Measurements from ENCODE around the gene LHX5. TPM values are rescaled to one million over a fixed set of nuclear protein-coding genes. Genes with fewer than 3 reads are reported as not detected.

Gene LHX5
- total and polyA plus RNA-seq, 10 donors = not detected

DNA sequence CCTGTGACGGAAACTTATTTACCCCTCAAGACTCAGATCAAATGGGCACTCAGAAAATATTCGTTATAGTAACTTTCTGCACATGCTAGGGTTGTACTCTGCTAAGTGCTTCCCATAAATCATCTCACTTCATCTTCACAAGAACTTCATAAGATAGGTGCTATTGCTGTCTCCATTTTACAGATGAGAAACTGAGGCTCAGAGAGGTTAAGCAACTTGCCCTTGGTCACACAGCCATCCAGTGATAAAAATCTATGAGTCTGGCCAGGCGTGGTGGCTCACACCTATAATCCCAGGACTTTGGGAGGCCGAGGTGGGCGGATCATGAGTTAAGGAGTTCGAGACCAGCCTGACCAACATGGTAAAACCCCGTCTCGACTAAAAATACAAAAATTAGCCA is 33.2 kb upstream of the LHX5 start:
- TF ChIP-seq POLR2A (IDR thresholded peaks at IDR 0.05) (no peak), POLR2AphosphoS5 (IDR thresholded peaks at IDR 0.05) (no peak)
- TF ChIP-seq, protein P1, sequence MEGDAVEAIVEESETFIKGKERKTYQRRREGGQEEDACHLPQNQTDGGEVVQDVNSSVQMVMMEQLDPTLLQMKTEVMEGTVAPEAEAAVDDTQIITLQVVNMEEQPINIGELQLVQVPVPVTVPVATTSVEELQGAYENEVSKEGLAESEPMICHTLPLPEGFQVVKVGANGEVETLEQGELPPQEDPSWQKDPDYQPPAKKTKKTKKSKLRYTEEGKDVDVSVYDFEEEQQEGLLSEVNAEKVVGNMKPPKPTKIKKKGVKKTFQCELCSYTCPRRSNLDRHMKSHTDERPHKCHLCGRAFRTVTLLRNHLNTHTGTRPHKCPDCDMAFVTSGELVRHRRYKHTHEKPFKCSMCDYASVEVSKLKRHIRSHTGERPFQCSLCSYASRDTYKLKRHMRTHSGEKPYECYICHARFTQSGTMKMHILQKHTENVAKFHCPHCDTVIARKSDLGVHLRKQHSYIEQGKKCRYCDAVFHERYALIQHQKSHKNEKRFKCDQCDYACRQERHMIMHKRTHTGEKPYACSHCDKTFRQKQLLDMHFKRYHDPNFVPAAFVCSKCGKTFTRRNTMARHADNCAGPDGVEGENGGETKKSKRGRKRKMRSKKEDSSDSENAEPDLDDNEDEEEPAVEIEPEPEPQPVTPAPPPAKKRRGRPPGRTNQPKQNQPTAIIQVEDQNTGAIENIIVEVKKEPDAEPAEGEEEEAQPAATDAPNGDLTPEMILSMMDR (IDR thresholded peaks at IDR 0.05 in 8 of 11, conservative IDR thresholded peaks at IDR 0.05 in 3 of 11) = no peak
- Histone ChIP-seq H3K36me3 (no peaks in the 10 kb centered on the region), H3K27me3 (replicated peaks in 1 of 7) (peaks cover 3 to 88% (median 20%) of the 10 kb centered on the region in 7 donors), H3K27ac (no peak overlapping the region), H3K4me1 (no peaks in the 10 kb centered on the region), H3K9me3 (peaks cover 0 to 11% (median 0%) of the 10 kb centered on the region in 8 donors), H3K4me3 (no peak overlapping the region)
- DNase-seq = no peak
- WGBS, 5 donors = 80 to 86% (median 82%) methylated on average over 8 of the region's 8 CpGs
- intact Hi-C loops (cut with DNase I; ENCODE audit: low total_unique reads) = no loop called here

DNA sequence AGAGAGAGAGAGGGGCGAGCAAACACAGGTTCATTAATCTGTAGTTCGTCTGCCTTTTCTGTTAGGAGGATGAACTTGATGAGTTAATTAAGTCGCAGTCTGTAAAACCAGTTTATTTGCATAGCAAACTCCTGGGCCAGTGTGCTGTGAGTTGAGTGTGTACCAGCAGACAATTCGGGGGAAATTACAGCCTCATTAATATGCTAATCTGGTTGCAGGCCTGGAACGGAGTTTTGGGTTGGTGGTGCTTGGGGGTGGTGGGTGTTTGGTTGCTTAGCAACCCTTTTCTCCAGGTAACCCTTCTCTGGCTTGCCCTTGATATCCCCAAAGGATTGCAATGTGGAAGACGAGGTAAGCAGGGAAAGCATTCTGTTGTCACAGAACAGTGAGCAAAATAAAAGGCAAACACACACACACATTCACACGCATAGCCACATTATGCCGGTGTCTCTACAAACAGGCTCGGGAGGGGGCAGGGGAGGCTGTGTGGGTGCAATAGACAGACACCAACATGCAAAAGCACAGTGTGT is 29.2 kb upstream of the LHX5 start:
- WGBS, 5 donors = 16 to 27% (median 26%) methylated on average over 9 of the region's 9 CpGs

DNA sequence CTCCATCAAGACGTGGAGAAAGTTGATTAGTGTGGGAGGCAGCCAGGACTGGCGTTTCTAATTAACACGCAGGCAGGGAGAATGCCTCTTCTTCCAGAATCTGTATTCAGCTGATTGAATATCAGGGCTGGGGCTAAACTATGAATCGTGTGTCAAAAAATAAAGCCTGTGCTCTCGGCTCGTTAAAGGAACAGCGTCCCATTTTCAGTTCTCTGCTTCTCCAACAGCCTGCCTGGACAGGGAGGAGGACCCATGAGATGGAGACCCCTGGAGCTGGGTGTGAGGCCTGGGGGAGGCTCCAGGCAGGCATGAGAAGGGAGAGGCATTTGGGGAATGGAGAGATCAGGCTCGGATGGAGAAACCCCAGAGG is 28.6 kb upstream of the LHX5 start:
- Histone ChIP-seq H3K4me3 (no peak overlapping the region), H3K27me3 (replicated peaks in 1 of 7) (peaks cover 6 to 79% (median 25%) of the 10 kb centered on the region in 7 donors), H3K36me3 (no peaks in the 10 kb centered on the region), H3K9me3 (peaks cover 0 to 6% (median 0%) of the 10 kb centered on the region in 8 donors), H3K4me1 (no peaks in the 10 kb centered on the region), H3K27ac (no peak overlapping the region)
- TF ChIP-seq, protein P1 (IDR thresholded peaks at IDR 0.05 in 8 of 11, conservative IDR thresholded peaks at IDR 0.05 in 3 of 11) = no peak
- DNase-seq = no peak
- 27 to 39% (median 34%) methylated on average over 8 of the region's 8 CpGs for WGBS, 5 donors
- intact Hi-C loops (cut with DNase I; ENCODE audit: low total_unique reads) = no loop called here

More for the DNA sequence above, 29.2 kb upstream of the LHX5 start:
- no peak for TF ChIP-seq POLR2A (IDR thresholded peaks at IDR 0.05)
- TF ChIP-seq, protein P1 (IDR thresholded peaks at IDR 0.05 in 8 of 11, conservative IDR thresholded peaks at IDR 0.05 in 3 of 11) = no peak
- TF ChIP-seq POLR2AphosphoS5 (IDR thresholded peaks at IDR 0.05) = no peak
- H3K4me3 ChIP-seq = no peak overlapping the region
- H3K27ac ChIP-seq = no peak overlapping the region
- no peak for DNase-seq
- H3K36me3 ChIP-seq = no peaks in the 10 kb centered on the region
- H3K27me3 ChIP-seq (replicated peaks in 1 of 7) = peaks cover 6 to 84% (median 25%) of the 10 kb centered on the region in 7 donors
- intact Hi-C loops (cut with DNase I; ENCODE audit: low total_unique reads) = no loop called here
- no peaks in the 10 kb centered on the region for H3K4me1 ChIP-seq
- peaks cover 0 to 6% (median 0%) of the 10 kb centered on the region in 8 donors for H3K9me3 ChIP-seq

DNA sequence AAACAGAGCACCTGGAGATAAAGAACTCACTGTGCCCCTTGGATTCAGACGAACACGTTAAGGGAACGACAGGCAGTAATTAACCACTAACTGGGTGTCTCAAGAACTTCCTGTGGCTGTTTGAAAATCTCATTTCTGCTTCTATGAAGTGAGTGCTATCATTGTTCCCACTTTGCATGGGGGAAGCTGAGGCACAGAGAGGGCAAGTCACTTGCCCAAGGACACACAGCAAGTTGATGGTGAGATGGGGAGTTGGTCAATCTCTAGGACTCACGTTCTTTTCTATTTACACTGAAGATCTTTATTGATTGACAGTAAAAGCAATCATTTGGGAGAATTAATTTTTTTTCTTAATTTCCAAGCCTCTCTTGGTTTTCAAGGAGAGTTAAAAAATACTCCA is 26.8 kb upstream of the LHX5 start:
- no peak overlapping the region for H3K4me3 ChIP-seq

More for the DNA sequence above, 26.8 kb upstream of the LHX5 start:
- WGBS, 5 donors = 35 to 57% (median 43%) methylated on average over 4 of the region's 4 CpGs
- H3K36me3 ChIP-seq = no peaks in the 10 kb centered on the region
- H3K27me3 ChIP-seq (replicated peaks in 1 of 7) = peaks cover 6 to 85% (median 25%) of the 10 kb centered on the region in 7 donors
- H3K4me1 ChIP-seq = no peaks in the 10 kb centered on the region
- no peaks in the 10 kb centered on the region for H3K9me3 ChIP-seq
- intact Hi-C loops (cut with DNase I; ENCODE audit: low total_unique reads) = no loop called here
- no peak for TF ChIP-seq POLR2AphosphoS5 (IDR thresholded peaks at IDR 0.05)
- no peak for TF ChIP-seq POLR2A (IDR thresholded peaks at IDR 0.05)
- TF ChIP-seq, protein P1 (IDR thresholded peaks at IDR 0.05 in 8 of 11, conservative IDR thresholded peaks at IDR 0.05 in 3 of 11) = no peak
- H3K27ac ChIP-seq = no peak overlapping the region
- no peak for DNase-seq

Measured in spleen (tissue), 11 donors.